Fibroblast of peridontal ligament (primary cell): ENCODE results near the gene ANK3.

Source experiments
- DNase-seq: peaks from one replicate; pipeline ENCODE4 v3.0.0-alpha.2; 2010; ENCODE audit errors: extremely low read depth

Gene ANK3

DNA sequence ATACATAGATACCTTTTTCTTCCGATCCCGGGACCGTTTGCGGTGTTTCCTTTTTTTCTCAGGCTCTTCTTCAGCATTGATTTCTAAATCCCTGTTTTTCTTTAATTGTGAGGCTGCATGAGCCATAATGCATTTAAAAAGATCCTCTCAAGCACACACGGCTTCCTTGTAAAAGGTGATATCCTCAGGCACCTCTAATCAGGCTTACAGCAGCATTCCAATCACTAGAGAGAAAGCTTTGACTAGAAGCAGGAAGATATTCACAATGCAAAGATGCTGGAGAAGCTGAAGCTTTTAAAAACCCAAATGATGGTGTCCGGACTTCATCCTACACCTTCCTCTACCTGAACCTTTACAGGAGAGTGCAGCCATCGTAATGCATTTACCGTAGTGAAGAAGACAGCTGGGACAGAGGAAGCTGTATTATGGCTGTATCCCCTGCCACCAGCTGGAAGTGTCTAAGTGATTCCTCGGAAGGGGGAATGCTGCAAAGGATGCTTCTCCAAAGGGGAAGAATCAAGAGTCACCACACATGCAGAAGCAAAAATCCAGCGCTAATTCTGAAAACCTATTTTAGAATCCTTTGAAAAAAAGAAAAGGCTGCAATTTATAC is at the start of gene ANK3:
TSS of gene ANK3 (minus strand) at position 463 of the 613 bp plus-strand sequence. CDS start at position 126, 337 bp downstream.
- no peak for DNase-seq

- DNase-seq = peak; percentile 87
Measured at GRCh38 chr10:60434418-60435046, 44.9 kb upstream of the ANK3 start.

DNA sequence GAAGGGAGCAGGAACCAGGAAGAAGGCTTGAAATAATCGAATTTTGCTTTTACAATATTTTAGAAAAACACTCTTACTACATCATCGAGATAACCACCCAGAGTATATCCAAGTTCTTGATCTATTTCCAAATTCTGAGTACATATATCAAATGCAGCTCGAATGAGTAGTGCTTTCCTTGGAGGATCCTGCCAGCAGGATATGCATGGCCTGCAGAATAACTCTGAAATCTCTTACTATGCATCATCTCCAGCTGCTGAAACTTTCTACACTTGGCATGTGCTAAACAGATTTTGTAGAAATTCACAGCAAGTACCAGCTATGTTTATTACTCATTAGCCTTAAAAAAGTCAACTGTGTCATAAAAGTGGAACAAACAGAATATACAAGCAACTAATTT is 44.0 kb upstream of the ANK3 start:
- peak; percentile 93 for DNase-seq

GRCh38 chr10:60430836-60431597 is 41.3 kb upstream of the ANK3 start:
- DNase-seq = no peak

GRCh38 chr10:60430017-60430416 is 40.3 kb upstream of the ANK3 start:
- DNase-seq = peak; percentile 93

GRCh38 chr10:60429084-60429849 is 39.6 kb upstream of the ANK3 start:
- no peak for DNase-seq

- peak; percentile 31 for DNase-seq
Measured at GRCh38 chr10:60428387-60428737, 38.7 kb upstream of the ANK3 start.

- DNase-seq = no peak
Measured at GRCh38 chr10:60427709-60428386, 38.2 kb upstream of the ANK3 start.

GRCh38 chr10:60427148-60427547 is 37.5 kb upstream of the ANK3 start:
- no peak for DNase-seq

DNA sequence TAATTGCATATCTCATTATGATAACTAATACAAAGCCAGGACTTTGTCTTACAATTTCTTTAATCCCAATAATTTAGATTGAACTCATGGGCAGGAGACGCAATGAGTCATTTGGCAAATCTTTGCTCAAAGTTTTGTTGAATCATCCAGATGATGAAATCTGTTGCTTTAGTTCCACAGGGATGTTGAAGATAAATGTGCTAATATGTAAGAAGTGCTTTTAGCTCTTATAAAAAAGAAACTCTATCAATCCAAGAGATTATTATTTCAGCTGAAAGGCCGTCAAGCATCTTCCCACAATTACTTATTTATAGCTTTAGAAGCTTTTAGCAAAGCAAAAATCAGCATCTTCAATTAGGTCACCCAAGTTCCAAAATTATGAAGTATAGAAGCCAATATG is 36.8 kb upstream of the ANK3 start:
- peak; percentile 97 for DNase-seq

DNA sequence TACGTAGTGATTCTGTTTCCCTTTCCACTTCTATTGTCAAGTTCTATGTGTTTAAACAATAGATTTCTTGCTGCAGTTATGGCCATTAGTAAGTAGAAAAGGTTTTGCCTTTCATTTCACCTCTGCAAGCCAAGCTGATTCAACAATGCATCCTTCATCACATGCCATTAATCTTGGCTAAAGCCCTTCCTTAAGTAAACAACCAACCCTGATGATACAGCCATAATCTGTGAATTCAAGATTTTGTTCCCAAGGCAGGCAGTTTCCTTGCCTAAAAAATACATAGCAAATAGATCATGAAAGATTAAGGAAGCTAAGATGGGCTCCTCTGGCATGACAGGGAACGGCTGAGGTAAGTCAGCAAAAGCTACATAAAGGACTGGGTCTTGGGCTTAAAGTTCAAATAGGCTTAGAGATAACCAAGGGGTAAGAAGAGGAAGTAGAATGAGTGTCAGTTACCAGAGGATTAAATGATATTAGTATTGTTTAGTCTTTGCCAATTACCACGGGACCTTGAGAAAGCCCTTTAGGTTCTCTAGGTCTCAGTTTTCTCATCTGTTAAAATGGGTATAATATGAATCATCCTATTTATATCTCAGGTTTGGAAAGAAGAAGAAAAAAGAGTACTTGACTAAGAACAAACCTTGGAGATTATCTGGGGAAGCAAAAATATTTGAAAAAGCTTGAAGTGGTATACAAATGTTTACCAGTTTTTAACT is 35.9 kb upstream of the ANK3 start:
- peak; percentile 79 for DNase-seq

DNA sequence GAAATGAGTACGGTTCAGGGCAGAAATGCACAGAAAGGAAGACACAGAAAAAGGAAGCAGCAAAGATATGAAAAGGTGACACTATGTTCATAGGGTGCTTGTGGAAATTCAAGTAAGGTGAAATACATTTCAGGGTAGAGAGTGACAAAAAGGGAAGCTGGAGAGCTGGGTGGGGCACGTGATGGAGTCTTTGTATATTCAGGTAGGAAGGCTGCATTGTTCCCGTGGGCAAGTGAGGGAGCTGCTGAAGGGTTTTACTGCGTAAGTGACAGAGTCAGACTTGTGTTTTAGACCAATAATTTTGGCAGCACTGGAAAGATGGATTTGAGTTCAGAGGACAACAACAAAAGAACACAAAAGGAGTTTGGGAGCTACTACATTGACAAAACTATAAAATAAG is 35.3 kb upstream of the ANK3 start:
- no peak for DNase-seq

GRCh38 chr10:60423920-60424319 is 34.2 kb upstream of the ANK3 start:
- DNase-seq = no peak

GRCh38 chr10:60422809-60423208 is 33.1 kb upstream of the ANK3 start:
- DNase-seq = no peak

- no peak for DNase-seq
Measured at GRCh38 chr10:60420991-60421894, 31.6 kb upstream of the ANK3 start.

GRCh38 chr10:60419249-60419648 is 29.6 kb upstream of the ANK3 start:
- DNase-seq = no peak

DNA sequence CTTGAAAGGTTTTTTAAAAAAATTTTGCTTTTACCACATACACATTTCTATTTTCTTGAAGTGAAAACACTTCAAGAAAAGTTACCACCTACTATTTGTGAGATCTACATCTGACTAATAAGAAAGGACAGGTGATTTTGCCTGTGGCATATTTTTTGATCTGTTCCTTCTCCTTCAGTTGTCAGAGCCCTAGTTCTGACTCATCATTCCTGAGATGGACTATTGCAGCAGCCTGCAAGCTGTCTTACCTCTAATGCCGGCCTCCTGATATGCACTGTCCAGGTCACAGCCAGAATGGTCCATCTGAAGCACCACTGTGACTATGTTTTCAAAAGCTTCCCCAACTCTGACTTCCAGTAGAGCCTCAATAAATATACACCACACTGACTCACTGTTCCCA is 28.2 kb upstream of the ANK3 start:
- no peak for DNase-seq

- no peak for DNase-seq
Measured at GRCh38 chr10:60417024-60417423, 27.3 kb upstream of the ANK3 start.

- peak; percentile 75 for DNase-seq
Measured at GRCh38 chr10:60414877-60415585, 25.4 kb upstream of the ANK3 start.
